Activated T-helper 1 cell treated with Interleukin-2 at 50 U/mL for 16 hours (primary cell): ENCODE results near the gene PRRT2.
"Not testable (repeated sequence)": the region's sequence is repeated elsewhere in the genome, so short reads cannot be mapped to it uniquely, and the experiment has no call there.

Experiments used
- DNase-seq: peaks from one replicate; pipeline ENCODE4 v3.0.0-alpha.2; 2020; ENCODE audit warnings: low read depth

The PRRT2 gene

DNA sequence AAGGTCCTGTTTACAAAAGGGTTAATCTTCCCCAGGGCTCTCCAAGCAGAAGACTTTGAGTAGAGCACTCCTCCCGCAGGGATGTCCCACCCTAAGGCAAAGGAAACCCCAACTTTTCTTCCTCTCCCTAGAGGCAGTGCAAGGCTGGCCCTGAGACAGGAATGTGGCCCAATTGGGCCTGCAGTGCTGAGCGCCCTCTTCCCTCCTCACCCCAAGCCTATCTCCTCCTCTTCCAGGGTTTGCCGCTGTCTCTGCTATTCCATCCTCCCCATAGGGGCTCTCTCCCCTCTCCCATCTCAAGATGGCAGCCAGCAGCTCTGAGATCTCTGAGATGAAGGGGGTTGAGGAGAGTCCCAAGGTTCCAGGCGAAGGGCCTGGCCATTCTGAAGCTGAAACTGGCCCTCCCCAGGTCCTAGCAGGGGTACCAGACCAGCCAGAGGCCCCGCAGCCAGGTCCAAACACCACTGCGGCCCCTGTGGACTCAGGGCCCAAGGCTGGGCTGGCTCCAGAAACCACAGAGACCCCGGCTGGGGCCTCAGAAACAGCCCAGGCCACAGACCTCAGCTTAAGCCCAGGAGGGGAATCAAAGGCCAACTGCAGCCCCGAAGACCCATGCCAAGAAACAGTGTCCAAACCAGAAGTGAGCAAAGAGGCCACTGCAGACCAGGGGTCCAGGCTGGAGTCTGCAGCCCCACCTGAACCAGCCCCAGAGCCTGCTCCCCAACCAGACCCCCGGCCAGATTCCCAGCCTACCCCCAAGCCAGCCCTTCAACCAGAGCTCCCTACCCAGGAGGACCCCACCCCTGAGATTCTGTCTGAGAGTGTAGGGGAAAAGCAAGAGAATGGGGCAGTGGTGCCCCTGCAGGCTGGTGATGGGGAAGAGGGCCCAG is 1.0 kb downstream of the PRRT2 start:
- DNase-seq: no peak

- no peak for DNase-seq
These were observed 1.9 kb downstream of the PRRT2 start for GRCh38 chr16:29813644-29814562.

- no peak for DNase-seq
These were observed 2.6 kb downstream of the PRRT2 start for GRCh38 chr16:29814592-29814991.

DNA sequence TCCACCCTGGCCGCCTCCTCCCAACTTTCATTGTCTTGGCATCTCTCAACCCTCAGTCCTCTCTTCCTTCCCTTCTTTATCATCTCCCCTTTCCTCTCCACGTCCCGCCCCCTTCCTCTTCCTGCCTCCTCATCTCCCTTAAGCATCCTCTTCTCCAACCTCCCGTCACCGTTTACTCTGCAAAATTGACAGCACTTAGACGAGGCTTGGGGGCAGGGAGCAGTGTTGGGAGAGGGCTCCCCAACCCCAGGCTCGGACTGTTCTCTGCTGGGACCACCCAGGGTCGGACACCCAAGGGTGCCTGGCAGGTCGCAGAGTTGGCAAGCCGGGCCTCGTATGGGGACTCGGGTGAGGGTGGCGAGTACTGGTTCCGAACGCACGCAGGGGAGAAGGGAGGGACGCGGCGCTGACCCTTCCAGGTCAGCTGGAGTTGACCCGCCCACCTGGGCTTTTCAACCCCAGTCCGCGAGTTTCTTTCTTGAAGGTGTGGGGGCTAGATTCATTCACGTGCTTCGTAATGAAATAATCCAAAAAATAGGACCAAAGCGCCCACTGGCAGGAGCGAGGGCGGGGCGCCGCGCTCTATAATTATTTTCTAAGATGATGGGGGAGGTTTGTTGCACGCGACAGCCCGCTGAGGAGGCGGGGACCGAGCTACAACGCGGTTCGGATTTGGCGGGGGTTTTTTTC is 3.2 kb downstream of the PRRT2 start:
- peak; percentile 41 for DNase-seq

DNA sequence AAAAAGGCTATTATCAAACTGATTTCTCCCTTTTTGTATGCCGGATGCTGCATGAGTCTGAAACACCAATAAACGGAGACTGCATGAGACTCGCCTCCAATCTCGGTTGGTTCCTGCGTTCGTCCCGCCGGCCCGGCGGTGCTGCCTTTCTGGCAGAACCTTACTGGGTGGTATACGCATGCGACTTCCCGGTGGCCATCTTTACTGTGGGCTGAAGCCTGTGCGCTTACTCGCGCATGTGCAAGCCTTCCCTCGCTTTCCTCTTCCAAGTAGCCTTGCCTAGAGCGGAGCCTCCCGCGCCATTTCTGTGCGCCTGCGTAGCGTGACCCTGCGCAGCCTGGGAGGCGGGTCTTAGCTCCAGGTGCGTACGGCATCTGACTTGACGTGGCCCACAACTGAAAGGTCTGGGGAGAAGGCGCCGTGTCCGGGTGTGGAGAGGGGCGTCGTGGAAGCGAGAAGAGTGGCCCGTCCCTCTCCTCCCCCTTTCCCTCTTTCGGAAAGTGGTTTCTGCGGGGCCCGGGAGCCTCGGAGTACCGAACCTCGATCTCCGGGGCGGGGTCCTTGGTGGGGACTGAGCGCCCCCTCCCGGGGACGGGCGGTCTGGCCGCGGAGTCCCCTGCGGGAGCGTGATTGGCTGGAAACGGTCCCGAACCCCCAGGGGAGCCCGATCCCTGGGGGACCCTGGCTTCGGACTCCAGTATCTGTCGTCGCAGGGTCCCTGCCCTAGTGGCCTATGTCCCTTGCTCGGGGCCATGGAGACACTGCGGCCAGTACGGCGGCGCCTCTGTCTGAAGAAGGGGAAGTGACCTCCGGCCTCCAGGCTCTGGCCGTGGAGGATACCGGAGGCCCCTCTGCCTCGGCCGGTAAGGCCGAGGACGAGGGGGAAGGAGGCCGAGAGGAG is 4.0 kb downstream of the PRRT2 start, which contains the start of gene PAGR1:
PAGR1 (plus strand) TSS at position 360 of the 901 bp plus-strand sequence; CDS start at position 734, 374 bp downstream.
- peak; percentile 97 for DNase-seq

GRCh38 chr16:29816694-29817441 is 4.9 kb downstream of the PRRT2 start:
- DNase-seq: no peak

GRCh38 chr16:29818082-29818481 is 6.1 kb downstream of the PRRT2 start:
- DNase-seq: no peak

DNA sequence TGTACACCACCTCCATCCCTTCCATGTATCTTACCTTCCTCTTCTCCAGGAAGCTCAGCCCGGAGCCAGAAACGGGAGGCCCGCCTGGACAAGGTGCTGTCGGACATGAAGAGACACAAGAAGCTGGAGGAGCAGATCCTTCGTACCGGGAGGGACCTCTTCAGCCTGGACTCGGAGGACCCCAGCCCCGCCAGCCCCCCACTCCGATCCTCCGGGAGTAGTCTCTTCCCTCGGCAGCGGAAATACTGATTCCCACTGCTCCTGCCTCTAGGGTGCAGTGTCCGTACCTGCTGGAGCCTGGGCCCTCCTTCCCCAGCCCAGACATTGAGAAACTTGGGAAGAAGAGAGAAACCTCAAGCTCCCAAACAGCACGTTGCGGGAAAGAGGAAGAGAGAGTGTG is 7.5 kb downstream of the PRRT2 start:
- no peak for DNase-seq

DNA sequence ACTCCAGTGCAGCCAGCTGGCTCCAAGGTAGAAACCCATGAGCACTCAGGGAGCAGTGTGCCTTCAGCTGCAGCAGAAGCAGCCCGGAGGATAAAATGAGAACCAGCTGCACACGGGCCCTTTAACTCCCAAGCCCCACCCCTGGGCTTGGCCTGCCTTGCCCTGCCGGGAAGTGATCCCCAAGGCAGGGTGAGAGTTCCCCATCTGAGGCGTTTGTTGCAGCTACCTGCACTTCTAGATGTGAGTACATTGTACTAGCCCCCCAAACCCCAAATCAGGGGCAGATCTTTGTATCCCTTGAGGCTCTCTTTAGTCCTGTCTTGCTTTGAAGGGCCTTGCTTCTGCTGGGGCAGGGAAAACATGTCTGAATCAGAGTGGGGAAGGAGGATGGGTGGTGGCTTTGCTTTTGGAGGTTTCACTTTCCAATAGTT is 8.3 kb downstream of the PRRT2 start, which contains the start of gene MVP:
MVP (plus strand) TSS at position 192 of the 431 bp plus-strand sequence. CDS start 10,088 bp downstream, outside the sequence.
- no peak for DNase-seq

- no peak for DNase-seq
These were observed 9.0 kb downstream of the PRRT2 start for GRCh38 chr16:29820730-29821642.

GRCh38 chr16:29821643-29822115 is 9.7 kb downstream of the PRRT2 start:
- DNase-seq: no peak

- DNase-seq: no peak
These were observed 12.7 kb downstream of the PRRT2 start for GRCh38 chr16:29824589-29825144.

GRCh38 chr16:29825145-29826044 is 13.4 kb downstream of the PRRT2 start:
- no peak for DNase-seq

DNA sequence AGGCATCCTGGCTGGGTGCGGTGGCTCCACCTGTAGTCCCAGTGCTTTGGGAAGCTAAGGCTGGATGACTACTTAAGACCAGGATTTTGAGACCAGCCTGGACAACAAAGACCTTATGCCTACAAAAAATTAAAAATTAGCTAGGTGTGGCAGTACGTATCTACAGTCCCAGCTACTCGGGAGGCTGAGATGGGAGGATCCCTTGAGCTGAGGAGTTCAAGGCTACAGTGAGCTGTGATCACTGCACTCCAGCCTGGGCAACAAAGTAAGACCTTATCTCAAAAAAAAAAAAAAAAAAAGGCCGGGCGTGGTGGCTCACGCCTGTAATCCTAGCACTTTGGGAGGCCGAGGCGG is 14.3 kb downstream of the PRRT2 start:
- no peak for DNase-seq

- no peak for DNase-seq
These were observed 18.8 kb downstream of the PRRT2 start for GRCh38 chr16:29830774-29831173.

DNA sequence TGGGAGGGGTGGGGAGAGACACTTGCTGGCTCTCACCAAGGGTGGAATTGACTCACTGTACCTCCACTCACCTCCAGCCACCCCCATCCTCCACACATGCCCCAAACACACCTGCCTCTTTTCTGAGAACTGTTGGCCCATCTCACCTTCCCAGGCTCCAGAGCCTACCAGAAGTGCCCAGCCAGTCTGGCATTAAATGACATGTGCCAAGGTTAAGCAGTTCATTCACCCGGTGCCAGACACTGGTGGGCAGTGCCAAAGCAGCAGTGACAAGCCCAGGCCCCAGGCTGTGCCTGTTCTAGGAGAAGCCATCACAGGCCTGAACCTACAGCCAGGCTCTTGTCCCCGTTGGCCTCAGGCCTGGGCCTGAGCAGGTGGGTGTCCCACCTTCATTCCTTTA is 19.5 kb downstream of the PRRT2 start:
- no peak for DNase-seq

DNA sequence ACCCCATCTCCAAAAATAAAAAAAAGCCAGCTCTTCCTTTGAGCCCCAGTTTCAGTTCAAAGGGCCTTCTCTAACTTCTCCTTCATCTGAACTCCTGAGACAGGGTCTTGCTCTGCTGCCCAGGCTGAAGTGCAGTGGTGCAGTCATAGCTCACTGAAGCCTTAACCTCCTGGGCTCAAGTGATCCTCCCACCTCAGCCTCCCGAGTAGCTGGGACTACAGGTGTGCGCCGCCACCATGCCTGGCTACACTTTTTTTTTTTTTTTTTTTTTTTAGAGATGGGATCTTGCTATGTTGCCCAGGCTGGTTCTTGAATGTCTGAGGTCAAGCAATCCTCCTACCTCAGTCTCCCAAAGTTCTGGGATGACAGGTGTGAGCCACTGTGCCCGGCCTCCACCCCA is 21.2 kb downstream of the PRRT2 start:
- DNase-seq: not testable (repeated sequence)

DNA sequence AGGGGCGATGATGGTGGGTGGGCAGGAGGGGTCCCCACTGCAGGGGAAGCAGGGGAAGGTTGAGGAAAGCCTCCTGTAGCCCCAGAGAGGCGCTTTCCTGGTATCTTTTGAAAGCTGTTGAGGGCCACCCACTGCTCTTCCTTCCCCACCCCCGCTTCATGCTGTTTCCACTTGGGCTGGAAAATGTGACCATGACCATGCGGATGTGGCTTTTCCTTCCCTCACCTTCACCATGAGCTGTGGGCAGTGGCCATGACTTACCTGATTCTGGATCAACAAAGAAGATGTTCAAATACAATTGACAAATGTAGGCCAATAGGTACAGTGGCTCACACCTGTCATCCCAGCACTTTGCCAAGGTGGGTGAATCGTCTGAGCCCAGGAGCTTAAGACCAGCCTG is 22.1 kb downstream of the PRRT2 start:
- DNase-seq: no peak
